Measurements from ENCODE around the gene HS3ST2.
"Not testable (repeated sequence)": the region's sequence is repeated elsewhere in the genome, so short reads cannot be mapped to it uniquely, and the experiment has no call there.

Gene HS3ST2

GRCh38 chr16:22938647-22939046 lies 124.7 kb downstream of the HS3ST2 start:
- DNase-seq, result no peak

- not testable (repeated sequence) for DNase-seq
Measured at GRCh38 chr16:22939744-22940363, 125.9 kb downstream of the HS3ST2 start.

GRCh38 chr16:22941970-22942501 lies 128.1 kb downstream of the HS3ST2 start:
- DNase-seq, result no peak

- DNase-seq, result no peak
Measured at GRCh38 chr16:22942811-22943210, 128.8 kb downstream of the HS3ST2 start.

- DNase-seq, result no peak
Measured at GRCh38 chr16:22945361-22945760, 131.4 kb downstream of the HS3ST2 start.

GRCh38 chr16:22946433-22946832 lies 132.5 kb downstream of the HS3ST2 start:
- DNase-seq, result no peak

- no peak for DNase-seq
Measured at GRCh38 chr16:22948058-22948602, 134.2 kb downstream of the HS3ST2 start.

GRCh38 chr16:22948603-22949368 lies 134.8 kb downstream of the HS3ST2 start:
- peak; percentile 54 for DNase-seq

- no peak for DNase-seq
Measured at GRCh38 chr16:22955461-22956070, 141.6 kb downstream of the HS3ST2 start.

- no peak for DNase-seq
Measured at GRCh38 chr16:22961206-22961605, 147.2 kb downstream of the HS3ST2 start.

- DNase-seq, result no peak
Measured at GRCh38 chr16:22962905-22963304, 148.9 kb downstream of the HS3ST2 start.
